DMS114 treated with DMSO at 0.1 percent for 48 hours (cell line): Measurements from ENCODE around the gene UTS2.

Source experiments
- DNase-seq: peaks from one replicate; lab custom pipeline; 2025; ENCODE audit not compliant: unreplicated experiment; lab: John Stamatoyannopoulos, UW

The UTS2 gene

DNA sequence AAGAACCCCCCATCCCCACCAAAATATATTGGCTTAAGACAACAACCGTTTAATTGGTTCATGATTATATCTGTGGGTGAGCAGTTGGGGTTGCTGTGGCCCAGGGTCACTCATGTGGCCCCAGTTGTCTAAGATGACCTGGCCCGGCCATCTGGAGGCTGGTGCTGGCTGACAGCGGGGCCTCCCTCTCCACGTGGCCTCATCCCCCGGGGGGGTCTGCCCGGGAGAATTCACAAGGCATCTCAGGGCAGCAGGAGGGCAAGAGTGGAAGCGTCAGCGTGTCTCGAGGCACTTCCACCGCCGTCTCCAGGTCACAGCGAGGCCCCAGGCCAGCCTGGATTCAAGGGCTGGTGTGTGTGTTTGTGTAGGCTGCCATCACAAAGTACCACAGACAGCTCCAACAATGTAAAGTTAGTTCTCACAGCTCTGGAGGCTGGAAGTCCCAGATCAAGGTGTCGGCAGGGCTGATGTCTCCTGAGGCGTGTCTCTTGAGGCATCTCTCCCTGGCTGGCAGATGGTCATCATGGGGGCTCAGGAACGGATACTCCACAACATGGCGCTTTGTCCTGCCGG is 11.0 kb upstream of the UTS2 start:
- DNase-seq: no peak

- no peak for DNase-seq
These were observed 9.6 kb upstream of the UTS2 start for GRCh38 chr1:7862211-7863060.

DNA sequence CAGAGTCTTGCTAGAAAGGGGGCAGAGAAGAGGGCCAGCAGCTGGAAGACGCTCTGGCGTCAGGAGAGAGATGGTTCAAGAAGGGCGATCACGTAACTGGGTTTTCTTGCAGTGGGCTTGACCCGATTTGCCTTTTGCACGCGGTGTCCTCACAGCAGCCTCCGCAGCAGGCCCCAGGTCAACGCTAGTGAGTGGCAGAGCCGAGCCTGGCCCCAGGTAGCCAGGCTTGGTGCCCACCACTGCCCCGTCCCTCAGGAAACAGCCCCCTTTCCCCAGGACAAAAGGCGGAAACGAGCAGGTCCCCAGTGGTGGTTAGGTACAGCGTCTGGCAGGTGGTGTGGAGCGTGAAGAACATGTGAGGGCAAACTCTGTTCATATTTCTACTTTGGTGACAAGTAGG is 8.6 kb upstream of the UTS2 start:
- DNase-seq: no peak

GRCh38 chr1:7860130-7860529 is 7.3 kb upstream of the UTS2 start:
- DNase-seq: no peak

GRCh38 chr1:7859406-7859805 is 6.5 kb upstream of the UTS2 start:
- no peak for DNase-seq

DNA sequence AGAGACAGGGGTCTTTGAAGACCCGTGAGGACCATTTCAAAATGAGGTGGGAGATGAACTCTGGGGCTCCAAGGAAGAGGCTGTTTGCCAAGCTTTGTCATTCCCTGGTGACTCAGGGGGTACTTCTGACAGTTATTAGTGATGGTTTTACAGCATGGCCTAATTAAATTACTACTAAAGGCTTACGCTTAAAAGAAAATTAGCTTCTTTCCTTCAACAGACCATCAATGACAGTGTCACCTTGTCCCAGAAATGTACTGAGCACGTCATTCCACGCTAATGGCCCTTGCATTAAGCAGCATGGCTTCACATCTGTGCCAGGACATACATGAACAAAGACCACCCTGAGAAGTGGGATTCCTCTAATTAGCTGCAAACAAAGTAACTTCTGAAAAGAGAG is 5.1 kb upstream of the UTS2 start:
- no peak for DNase-seq

- DNase-seq: no peak
These were observed 4.1 kb upstream of the UTS2 start for GRCh38 chr1:7857000-7857399.

DNA sequence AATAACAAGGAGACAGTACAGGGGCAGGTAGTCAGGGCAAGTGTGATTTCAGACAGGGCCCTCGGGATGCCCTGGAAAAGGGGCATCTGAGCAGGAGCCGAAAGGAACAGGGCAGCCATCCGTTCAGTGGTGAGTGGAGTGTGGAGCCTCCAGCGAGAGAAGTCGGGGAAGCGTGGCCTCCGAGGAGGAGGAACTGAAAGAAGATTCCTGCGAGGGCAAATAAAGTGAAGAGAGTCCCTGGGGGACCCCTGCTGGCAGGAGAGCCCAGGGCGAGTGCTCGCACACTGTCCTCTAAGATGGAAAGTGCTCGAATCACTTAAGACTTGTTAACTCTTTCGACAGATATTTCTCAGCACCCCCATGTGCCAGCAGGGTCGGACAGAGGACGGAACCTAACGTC is 3.5 kb upstream of the UTS2 start:
- DNase-seq: no peak

DNA sequence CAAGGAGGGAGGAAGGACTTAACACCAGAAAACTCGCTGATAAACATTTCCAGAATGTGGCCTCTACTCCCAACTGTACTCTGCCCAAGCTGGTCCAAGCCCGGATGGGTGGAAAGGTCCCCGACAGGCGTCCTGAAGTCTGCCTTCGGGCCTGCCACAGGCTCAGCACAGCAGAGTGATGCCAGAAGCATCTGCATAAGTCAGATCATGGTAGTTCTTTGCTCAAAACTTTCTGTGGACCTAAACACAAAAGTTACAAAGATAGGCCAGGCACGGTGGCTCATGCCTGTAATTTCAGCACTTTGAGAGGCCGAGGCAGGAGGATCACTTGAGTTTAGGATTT is 790 bp upstream of the UTS2 start:
- DNase-seq: no peak

GRCh38 chr1:7850786-7851185 is 2.1 kb downstream of the UTS2 start:
- DNase-seq: no peak

- DNase-seq: no peak
These were observed 5.3 kb downstream of the UTS2 start for GRCh38 chr1:7847599-7847998.

DNA sequence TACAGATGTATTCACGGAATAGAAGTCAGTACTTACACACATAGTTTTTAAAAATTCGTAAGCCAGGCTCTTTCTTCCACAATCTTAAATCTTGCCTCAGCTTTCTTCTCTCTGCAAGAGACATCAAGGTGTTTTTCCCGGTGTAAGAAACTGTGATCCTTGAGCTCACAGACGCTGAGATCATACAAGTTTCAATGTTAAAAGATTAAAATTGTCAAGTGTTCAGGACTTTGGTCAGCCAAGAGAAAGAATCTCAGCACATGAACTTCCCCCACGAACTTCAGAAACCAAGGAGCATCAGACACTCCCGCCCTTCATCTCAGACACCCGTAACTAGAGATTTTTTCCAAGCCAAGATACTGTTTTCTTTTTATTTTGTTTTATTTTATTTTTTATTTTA is 6.2 kb downstream of the UTS2 start:
- no peak for DNase-seq

GRCh38 chr1:7845761-7846160 is 7.1 kb downstream of the UTS2 start:
- DNase-seq: no peak

- DNase-seq: no peak
These were observed 10.3 kb downstream of the UTS2 start for GRCh38 chr1:7842517-7842916.

- DNase-seq: no peak
These were observed 13.3 kb downstream of the UTS2 start for GRCh38 chr1:7839526-7839925.

GRCh38 chr1:7838714-7839113 is 14.2 kb downstream of the UTS2 start:
- DNase-seq: no peak

GRCh38 chr1:7833035-7833434 is 19.8 kb downstream of the UTS2 start:
- DNase-seq: no peak

- no peak for DNase-seq
These were observed 21.4 kb downstream of the UTS2 start for GRCh38 chr1:7831458-7831857.

DNA sequence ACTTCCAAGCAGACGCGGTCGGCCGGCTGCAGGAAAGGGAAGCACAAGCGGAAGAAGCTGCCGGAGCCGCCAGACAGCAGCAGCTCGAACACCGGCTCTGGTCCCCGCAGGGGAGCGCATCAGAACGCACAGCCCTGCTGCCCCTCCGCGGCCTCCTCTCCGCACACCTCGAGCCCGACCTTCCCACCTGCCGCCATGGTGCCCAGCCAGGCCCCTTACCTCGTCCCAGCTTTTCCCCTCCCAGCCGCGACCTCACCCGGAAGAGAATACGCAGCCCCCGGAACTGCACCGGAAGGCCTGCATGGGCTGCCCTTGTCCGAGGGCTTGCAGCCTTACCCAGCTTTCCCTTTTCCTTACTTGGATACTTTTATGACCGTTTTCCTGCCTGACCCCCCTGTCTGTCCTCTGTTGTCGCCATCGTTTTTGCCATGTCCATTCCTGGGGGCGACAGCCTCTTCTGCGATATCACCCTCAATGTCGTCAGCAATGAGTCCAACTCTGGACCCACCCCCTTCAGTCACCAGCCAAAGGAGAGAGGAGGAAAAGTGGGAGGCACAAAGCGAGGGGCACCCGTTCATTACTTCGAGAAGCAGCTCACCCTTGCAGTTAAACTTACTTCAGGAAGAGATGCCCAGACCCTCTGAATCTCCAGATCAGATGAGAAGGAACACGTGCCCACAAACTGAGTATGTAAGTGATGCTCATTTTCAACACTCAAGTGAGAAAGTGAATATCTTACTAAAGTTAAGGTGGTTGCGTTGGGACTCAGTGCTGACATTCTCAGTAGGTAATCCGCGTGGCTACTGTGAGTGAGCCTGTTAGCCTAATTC is 25.5 kb downstream of the UTS2 start:
- no peak for DNase-seq

GRCh38 chr1:7826363-7826762 is 26.5 kb downstream of the UTS2 start:
- DNase-seq: no peak

- DNase-seq: no peak
These were observed 28.2 kb downstream of the UTS2 start for GRCh38 chr1:7824701-7825100.

- DNase-seq: no peak
These were observed 31.6 kb downstream of the UTS2 start for GRCh38 chr1:7821282-7821681.
